GM21723 (cell line): Measurements from ENCODE around the gene TANGO2.

ENCODE experiments used
- ATAC-seq: cut with Tn5 transposase; IDR thresholded peaks from one replicate; pipeline ENCODE4 v1.9.1; 2021; ENCODE audit warnings: mild to moderate bottlenecking, moderate library complexity; ENCODE audit not compliant: unreplicated experiment

TANGO2 gene

GRCh38 chr22:20011123-20011992, 9.6 kb upstream of the TANGO2 start:
- no peak for ATAC-seq

DNA sequence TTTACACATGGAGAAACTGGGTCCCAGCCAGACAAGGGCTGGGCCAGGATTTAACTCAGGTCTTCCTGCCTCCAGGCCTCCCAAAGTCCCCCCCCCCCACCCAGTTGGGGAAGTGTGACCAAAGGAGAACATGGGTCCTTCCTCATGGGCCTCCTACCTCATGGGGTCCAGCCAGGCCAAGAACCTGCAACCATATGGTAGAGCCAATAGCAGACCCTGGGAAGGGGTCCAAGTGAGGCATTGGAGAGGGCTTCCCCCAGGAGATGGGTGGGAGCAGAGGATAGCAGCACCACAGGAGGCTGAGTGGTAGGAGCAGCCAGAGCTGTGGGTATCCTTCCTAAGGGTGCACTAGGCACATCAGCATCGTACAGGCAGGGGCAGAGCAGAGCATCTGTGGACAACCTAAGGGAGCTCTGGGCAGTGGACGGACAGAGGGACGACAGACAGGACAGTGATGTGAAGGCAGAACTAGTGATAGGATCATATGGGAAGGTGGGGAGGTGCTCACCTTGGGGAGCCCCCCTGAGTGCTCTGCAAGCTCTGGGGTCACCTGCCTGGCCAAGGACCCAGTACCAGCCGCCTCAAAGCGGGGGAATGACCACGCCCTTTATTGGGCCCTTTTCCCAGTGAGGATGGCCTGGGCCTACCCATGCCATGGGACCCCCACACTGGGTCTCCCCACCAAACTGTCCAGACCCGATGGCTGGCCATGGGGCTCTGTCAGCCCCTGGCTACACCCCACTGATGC, 8.7 kb upstream of the TANGO2 start:
- ATAC-seq, result no peak

DNA sequence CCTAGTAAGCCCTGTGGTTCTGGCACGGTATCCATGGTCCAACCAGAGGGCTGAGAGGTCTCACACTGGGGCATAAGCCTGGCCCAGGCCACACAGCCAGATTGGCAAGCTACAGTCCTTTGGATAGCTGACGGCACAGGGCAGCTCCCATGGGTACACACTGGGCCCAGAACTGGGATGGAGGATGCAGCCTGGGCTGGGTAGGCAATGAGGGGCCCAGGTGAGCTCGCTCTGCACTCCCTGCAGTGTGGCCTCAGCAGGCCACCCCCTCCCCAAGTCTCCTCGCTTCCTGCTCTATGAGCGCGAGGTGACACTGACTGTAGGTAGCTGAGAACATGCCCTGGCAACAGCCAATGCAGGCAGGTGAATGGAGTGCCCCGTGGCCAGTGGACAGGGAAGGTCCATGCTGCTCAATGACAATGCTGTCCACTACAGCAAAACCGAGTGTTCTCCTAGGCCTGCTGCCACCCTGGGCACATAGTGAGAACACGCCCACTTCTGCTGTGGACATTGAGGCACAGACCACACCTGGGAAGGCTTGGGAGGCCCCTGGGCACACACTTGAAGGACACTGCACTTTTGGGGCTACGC, 8.1 kb upstream of the TANGO2 start:
- ATAC-seq, result no peak

- ATAC-seq, result no peak
These were observed 7.5 kb upstream of the TANGO2 start for GRCh38 chr22:20013382-20013871.

DNA sequence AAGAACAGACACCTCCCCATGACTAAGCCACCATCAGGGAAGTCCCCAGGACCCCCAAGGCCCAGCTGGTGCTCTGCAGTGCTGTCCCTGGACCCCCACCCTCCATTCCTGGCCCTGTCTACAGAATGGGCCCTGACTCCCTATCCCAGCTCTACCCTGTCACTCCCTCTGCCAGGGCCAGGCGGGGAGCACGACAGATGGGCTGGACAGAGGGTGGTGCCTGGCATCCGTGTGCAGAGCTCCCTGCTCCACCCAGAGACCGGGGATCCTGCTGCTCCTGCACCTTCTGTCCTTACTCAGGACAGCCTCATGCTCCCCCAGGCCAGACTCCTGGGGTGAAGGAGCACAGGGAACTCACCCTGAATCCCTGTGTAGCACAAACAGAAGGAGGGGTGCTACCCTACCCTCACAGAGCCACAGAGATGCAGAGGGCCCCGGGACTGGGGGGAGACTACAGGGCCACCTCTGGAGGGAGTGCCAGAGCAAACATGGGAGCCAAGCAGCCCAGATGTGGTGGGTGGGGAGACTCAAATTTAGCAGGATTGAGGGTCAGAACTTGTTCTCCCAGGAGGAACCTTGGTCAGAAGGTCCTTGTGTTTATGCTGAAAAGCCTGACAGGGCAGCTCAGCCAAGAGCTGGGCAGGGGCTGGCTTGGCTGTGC, 6.3 kb upstream of the TANGO2 start:
- ATAC-seq, result no peak

DNA sequence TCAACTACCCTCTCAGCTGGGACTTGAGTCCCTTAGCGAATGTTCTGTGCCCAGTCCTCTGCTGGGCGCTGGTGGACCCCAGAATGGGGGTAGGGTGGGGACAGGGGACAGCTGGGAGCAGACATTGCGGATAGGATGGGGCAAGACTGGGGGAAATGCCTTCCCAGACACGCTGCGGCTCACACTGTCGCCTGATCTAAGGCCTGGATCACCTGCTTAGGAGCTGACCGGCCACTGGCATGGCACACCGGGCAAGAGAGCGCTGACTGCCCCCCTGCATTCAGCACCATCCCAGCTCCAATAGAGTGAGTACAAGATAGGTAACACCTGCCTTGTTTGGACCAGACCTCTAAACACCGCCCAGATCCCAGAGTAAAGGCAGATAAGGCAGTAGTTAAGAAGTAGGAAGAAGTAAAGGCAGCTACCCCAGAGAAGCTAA, 5.7 kb upstream of the TANGO2 start:
- no peak for ATAC-seq

GRCh38 chr22:20015971-20016733, 4.8 kb upstream of the TANGO2 start:
- ATAC-seq, result no peak

DNA sequence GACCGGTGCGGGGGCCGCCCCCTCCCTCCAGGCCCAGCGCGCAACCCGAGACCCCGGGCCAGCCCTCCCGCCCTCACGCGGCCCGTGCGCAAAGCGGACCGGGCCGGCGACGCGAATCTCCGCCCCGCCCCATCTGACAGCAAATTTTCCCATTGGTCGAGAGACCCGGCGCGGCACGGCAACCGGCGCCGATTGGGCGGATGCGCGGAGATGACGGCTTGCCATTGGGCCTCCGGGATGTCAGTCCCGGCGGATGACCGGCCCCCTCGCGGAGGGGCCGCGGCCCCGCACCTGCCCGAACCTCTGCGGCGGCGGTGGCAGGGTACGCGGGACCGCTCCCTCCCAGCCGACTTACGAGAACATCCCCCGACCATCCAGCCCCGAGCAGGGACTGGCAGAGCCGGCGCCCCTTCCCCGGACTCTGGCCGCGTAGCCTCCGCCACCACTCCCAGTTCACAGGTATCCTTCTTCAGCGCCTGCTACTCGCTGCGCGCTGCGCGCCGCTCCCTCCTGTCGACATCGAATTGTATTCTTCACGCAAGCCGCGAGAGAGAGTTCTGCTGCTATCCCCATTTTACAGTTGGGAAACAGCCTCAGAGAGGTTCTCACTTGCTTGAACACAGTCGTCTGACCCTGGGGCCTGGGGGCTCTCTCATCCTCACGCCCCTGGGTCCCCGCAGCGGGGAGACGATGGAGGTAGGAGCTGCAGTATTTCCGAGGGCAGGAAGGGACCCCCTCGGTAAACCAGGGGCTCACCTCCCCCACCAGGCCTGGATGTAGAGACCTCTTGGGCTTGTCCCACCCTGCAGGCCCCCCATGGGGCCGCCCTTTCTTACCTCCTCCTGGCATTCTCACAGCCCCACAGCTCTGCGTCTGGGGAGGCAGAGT, 3.9 kb upstream of the TANGO2 start, which contains the start of gene ARVCF:
Gene ARVCF (minus strand): TSS at position 90 of the 888 bp plus-strand sequence. CDS start 26,029 bp downstream, outside the sequence.
- ATAC-seq, result peak; percentile 51

DNA sequence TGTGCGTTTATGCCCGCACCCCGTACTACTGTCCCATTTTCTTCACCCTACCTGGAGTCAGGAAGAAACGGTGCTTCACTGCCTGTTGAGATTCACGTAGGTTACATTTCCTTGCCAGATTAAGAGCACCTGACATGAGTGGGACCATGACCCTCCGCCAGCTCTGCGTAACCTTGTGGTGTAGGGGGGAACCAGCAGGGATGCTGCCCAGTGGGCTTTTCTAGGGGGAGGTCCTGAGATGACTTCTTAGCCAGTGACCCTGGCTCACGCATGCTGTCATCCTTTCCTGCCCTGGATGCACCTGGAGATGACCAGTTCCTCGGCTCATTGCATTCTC, 3.3 kb upstream of the TANGO2 start:
- no peak for ATAC-seq

DNA sequence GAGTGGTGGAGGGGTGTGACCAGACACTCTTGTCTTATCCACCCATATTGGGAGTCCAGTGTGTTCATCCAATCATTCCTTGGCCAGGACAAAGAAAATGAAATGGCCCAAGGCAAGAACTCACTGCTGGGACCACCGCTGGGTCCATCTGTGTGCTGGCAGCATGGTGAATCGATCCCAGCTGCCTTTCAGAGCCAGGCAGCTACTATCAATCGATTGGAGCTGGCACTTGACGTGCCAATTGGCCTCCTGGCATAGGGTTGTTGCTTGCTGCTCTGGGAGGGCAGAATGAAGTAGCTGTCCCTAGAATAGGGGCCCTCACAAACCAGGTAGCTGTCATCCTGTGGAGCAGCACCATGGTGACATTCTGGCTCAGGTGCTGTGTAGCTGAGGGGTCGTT, 2.9 kb upstream of the TANGO2 start:
- no peak for ATAC-seq

DNA sequence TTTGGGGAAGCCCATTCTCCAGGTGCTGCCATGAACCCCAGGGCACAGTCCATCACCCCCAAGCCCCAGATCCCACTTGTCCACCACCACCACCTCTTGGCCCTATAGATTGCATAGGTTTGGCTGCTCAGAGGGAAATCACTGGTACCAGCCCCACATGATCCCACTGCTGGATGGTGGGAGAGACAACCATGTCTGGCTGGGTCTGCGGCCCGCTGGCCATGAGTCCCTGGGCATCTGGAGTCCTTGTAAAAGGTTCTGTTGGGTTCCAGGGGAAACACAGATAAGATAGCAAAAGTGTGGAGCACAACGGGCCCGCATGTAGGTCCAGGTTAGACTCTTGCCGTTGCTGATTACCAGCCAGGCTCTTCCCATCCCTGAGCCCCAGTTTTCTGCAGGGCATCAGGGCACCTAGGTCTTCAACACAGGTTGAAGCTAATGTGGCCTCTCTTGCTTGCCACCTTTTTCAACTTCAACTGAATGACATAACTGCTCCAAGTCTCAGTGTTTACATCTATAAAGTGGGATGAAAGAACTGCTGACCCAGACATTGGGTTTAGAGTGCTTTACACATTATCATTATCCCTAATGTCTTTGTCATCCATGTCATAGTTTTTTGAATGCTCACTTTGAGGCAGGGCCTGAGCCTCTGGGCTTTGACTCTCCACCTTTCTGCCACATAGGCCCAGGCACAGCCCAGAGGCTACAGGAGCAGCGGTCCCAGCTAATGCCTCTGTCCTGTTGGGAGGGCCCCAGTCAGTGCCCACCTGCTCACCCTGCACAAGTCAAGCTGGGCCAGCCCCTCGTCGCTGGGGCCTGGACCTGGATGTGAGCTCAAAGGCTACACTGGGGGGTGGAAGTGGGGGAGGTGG, 1.0 kb upstream of the TANGO2 start:
- ATAC-seq, result no peak

DNA sequence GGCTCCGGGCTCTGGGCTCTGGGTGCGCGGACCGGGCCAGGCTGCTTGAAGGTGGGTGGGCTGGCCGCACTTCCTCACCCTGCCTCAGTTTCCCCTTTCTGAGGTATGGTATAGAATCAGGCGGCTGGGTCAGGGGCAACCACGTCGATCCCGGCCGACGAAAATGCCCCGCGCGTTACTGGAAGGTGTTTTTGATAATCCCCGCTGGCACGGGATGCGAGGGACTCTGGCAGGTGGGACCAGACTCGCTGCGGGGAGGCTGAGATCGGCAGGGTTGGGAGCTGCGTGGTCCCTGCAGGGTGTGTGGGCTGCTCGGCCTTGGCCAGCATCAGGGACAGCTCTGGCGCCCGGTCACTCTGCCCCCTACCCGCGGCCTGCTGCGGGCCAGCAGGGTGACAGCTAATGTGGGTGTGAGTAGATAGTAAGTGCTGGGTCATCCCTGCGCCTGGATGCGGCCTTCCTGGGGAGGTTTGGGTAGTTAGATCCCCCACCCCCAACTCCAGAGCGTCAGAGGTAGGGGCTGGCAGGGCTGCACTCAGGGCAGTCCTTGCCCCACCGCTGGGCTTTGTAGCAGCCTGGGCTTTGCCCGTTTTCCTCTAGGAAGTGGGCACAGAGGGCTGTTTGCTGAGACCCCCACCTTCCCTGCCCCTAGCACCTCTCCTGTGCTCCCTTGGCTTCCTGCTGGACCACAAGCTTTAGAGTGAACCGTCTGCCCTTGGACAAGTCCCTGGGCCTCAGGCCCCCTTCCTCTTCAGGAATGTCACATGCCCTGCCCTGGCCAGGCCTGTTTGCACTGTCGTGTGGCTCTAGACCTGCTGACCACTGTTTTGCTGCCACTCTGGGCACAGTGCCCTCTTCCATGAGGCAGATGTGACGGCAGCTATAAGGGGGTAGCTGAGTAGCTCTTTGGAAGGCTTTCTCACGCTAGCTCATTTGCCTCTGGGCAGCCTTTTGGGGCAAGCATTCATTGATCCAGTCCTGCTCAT, 579 bp downstream of the TANGO2 start:
- ATAC-seq, result no peak

DNA sequence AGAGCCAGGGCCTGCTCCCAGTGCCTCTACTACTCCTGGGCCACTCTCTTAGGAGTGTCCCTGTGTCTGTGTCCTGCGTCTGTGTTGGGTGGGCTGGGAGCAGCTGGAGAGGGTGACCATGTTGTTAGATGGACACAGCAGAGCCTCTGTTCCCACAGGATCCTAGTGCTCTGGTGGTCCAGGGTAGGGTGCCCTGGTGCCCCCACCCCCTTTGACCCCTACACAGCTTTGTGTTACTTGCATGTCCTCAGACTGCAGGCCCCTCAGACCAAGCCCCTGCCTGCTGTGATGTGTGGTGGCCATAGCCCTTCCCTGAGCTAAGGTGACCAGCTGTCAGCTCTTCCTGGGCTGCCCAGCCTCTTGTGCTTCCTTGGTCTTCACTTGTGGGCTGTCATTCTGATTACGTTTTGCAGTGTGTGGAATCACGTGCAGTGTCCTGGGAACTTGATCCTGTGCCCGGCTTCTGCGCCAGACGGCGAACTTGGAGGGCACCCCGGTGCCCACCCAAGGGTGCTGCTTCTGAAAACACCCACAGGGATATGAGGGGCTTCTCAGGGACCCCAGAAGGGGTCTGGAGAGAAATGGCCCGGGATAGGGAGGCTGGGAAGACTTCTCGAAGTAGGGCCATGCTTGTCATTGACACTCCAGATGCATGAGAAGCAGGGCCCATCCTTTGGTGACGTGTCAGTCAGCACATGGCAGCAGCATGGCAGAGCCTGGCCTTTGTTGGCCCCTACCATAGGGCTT, 1.5 kb downstream of the TANGO2 start:
- ATAC-seq, result no peak

DNA sequence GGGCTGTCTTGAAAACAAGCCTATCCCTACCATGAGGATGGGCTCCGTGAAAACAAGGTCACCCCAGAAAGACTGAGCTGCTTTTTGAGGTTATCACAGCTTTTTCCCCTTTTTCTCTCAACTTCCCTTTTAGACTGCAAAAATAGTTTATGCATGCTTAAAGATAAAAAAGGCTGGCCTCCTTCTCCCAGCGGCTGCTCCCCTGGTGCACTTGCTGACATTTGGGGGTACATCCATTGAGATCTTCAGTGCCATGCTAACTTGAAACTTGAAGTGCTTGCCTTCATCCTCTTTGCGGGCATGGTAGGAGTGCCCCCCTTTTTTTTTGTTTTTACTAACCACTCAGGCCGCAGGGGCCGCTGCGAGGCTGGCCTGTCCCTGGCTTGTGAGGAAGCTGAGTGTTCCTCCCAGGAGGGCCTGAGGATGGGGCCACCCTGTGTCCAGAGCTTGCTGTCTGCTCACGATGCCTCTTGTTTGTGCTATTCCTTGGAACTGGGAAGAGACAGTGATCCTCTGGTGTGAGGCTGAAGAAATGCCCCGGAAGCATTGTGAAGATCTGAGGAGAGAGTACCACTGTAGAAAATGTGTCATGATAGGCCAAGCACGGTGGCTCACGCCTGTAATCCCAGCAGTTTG, 2.2 kb downstream of the TANGO2 start:
- ATAC-seq, result no peak

- ATAC-seq, result no peak
These were observed 3.3 kb downstream of the TANGO2 start for GRCh38 chr22:20024225-20024624.
